ENCODE measurements around the gene RAB7B.
"Not testable (repeated sequence)": the region's sequence is repeated elsewhere in the genome, so short reads cannot be mapped to it uniquely, and the experiment has no call there.

The RAB7B gene

GRCh38 chr1:206011057-206011456 is 7.9 kb upstream of the RAB7B start:
- no peak overlapping the region for H3K27ac Mint-ChIP-seq
- no peak overlapping the region for H3K4me3 Mint-ChIP-seq
- peaks cover 2% of the 10 kb centered on the region for H3K27me3 Mint-ChIP-seq
- peaks cover 23% of the 10 kb centered on the region for H3K4me1 Mint-ChIP-seq
- no peaks in the 10 kb centered on the region for H3K9me3 Mint-ChIP-seq
- H3K36me3 Mint-ChIP-seq = no peaks in the 10 kb centered on the region

- Mint-ChIP-seq H3K4me3 (no peak overlapping the region), H3K27me3 (peaks cover 3% of the 10 kb centered on the region)
Observed at GRCh38 chr1:206010060-206010459, 6.9 kb upstream of the RAB7B start.

GRCh38 chr1:206006946-206007345 is 3.8 kb upstream of the RAB7B start:
- Mint-ChIP-seq H3K36me3 (no peaks in the 10 kb centered on the region), H3K4me1 (peaks cover 14% of the 10 kb centered on the region), H3K9me3 (no peaks in the 10 kb centered on the region), H3K4me3 (no peak overlapping the region), H3K27ac (no peak overlapping the region), H3K27me3 (peaks cover 3% of the 10 kb centered on the region)

More at GRCh38 chr1:206010060-206010459, 6.9 kb upstream of the RAB7B start:
- no peaks in the 10 kb centered on the region for H3K36me3 Mint-ChIP-seq
- H3K27ac Mint-ChIP-seq = no peak overlapping the region
- H3K4me1 Mint-ChIP-seq = peaks cover 23% of the 10 kb centered on the region
- no peaks in the 10 kb centered on the region for H3K9me3 Mint-ChIP-seq

DNA sequence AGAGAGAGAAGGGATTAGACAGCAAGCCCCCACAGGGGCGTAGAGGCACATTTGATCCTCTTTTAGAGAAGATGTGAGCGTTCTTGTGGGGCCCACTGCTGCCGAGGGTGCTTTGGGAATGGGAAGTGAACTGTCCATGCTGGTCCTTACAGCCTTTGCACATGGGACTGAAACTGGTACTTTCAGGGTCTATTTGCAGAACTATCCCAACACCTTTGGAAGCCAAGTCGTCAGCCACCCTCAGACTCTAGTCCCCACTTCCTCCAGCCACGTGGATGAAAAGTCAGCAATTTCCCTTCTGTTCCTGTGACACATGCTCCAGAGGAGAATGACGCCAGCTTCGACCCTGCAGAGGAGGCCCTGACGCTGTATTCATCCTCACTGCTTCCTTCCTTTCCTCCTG is 2.6 kb upstream of the RAB7B start:
- Mint-ChIP-seq H3K27me3 (peaks cover 3% of the 10 kb centered on the region), H3K9me3 (no peaks in the 10 kb centered on the region), H3K36me3 (no peaks in the 10 kb centered on the region), H3K4me1 (peaks cover 18% of the 10 kb centered on the region), H3K4me3 (no peak overlapping the region), H3K27ac (peak overlapping the region; percentile 31)

DNA sequence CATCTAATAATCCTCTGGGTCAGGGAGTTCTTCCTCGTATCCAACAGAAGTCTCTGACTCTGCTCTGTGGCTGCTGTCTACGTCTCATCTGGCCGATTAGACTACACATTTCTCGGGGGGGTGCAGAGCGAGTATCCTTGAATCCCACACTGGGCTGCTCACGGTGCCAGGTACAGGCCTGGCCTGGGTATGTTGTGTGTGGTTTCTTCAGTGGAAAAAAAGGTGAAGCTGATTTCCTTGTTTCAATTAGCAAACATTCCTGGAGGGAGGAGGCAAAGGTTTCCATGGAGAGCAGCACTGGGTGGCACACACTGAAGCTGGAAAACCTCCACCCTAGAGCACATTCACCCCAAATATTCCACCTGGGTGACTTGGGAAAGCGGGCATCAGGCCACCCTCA is 2.0 kb upstream of the RAB7B start:
- peaks cover 3% of the 10 kb centered on the region for H3K27me3 Mint-ChIP-seq
- H3K4me3 Mint-ChIP-seq = no peak overlapping the region
- no peaks in the 10 kb centered on the region for H3K36me3 Mint-ChIP-seq
- no peaks in the 10 kb centered on the region for H3K9me3 Mint-ChIP-seq
- H3K4me1 Mint-ChIP-seq = peaks cover 19% of the 10 kb centered on the region
- no peak overlapping the region for H3K27ac Mint-ChIP-seq

GRCh38 chr1:206004826-206005225 is 1.6 kb upstream of the RAB7B start:
- Mint-ChIP-seq H3K4me3 (no peak overlapping the region), H3K9me3 (no peaks in the 10 kb centered on the region), H3K27me3 (peaks cover 3% of the 10 kb centered on the region), H3K27ac (no peak overlapping the region), H3K36me3 (no peaks in the 10 kb centered on the region), H3K4me1 (peaks cover 22% of the 10 kb centered on the region)

DNA sequence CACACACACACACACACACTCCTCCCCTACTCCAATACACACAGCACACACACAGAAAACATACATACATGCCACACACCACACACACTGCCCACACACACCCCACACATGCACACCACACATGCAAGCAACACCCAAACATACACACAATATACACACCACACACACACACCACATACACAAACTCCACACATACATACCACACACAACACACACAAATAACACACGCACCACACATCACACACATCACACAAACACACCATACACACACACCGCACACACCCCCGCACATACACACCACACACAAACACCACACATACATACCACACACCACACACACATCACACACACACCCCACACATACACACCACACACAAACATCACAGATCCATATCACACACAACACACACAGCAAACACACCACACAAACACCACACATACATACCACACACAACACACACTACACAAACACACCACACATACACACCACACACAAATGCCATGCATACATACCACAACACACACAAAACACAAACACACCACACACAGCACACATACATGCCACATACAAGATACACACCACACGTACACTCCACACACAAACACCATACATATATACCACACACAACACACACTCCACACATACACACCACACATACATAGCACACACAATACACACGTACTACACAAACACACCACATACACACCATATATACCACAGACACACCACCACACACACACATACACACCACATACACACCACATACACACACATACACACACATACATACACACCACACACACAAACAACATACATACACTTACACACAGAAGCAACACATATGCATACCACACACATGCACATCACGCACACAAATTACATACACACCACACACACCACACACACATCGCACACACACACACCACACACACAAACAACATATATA is 932 bp upstream of the RAB7B start:
- Mint-ChIP-seq H3K9me3 (no peaks in the 10 kb centered on the region), H3K27me3 (peaks cover 3% of the 10 kb centered on the region), H3K27ac (no peak overlapping the region), H3K36me3 (no peaks in the 10 kb centered on the region), H3K4me3 (no peak overlapping the region), H3K4me1 (peaks cover 23% of the 10 kb centered on the region)

DNA sequence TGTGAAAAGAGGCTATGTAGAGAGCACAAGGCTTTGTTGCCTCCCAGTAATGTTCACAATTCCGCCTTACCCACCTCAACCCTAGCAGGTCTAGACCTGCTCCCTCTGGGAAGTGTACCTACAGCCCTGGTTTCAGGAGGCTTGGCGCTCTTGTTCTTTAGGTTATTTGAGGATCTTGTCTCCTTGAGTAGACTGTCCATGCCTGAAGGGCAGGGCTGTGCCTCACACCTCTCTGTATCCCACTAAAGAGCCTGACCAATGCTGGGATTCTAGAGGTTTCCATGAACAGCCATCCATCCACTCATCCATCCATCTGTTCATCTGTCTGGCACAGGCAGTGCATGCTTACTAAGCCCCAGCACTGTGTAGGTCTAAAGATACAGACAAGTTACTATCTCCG is 1.0 kb downstream of the RAB7B start:
- Mint-ChIP-seq H3K4me3 (no peak overlapping the region), H3K4me1 (peaks cover 23% of the 10 kb centered on the region), H3K9me3 (no peaks in the 10 kb centered on the region), H3K27me3 (peaks cover 3% of the 10 kb centered on the region), H3K36me3 (no peaks in the 10 kb centered on the region), H3K27ac (no peak overlapping the region)

- H3K9me3 Mint-ChIP-seq = no peaks in the 10 kb centered on the region
- H3K4me1 Mint-ChIP-seq = peaks cover 23% of the 10 kb centered on the region
- peaks cover 3% of the 10 kb centered on the region for H3K27me3 Mint-ChIP-seq
- H3K36me3 Mint-ChIP-seq = no peaks in the 10 kb centered on the region
- H3K4me3 Mint-ChIP-seq = no peak overlapping the region
- H3K27ac Mint-ChIP-seq = no peak overlapping the region
Observed at GRCh38 chr1:206001476-206001888, 1.7 kb downstream of the RAB7B start.

GRCh38 chr1:206000641-206001339 is 2.4 kb downstream of the RAB7B start:
- no peaks in the 10 kb centered on the region for H3K27me3 Mint-ChIP-seq
- no peaks in the 10 kb centered on the region for H3K36me3 Mint-ChIP-seq
- H3K27ac Mint-ChIP-seq = no peak overlapping the region
- no peak overlapping the region for H3K4me3 Mint-ChIP-seq
- no peaks in the 10 kb centered on the region for H3K9me3 Mint-ChIP-seq
- peaks cover 23% of the 10 kb centered on the region for H3K4me1 Mint-ChIP-seq

- H3K27ac Mint-ChIP-seq = no peak overlapping the region
- no peaks in the 10 kb centered on the region for H3K36me3 Mint-ChIP-seq
- no peaks in the 10 kb centered on the region for H3K9me3 Mint-ChIP-seq
- H3K27me3 Mint-ChIP-seq = no peaks in the 10 kb centered on the region
- peaks cover 16% of the 10 kb centered on the region for H3K4me1 Mint-ChIP-seq
- H3K4me3 Mint-ChIP-seq = no peak overlapping the region
Observed at GRCh38 chr1:205998457-205999241, 4.5 kb downstream of the RAB7B start.

DNA sequence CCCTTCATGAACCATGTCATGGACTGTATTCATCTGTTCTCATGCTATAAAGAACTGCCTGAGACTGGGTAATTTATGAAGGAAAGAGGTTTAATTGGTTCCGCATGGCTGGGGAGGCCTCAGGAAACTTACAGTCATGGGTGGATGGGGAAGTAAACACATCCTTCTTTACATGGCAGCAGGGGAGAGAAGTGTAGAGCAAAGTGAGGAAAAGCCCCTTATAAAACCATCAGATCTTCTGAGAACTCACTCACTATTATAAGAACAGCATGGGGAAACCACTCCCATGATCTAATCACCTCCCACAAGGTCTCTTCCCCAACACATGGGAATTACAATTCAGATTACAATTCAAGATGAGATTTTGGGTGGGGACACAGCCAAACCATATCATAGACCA is 6.6 kb downstream of the RAB7B start:
- H3K27ac Mint-ChIP-seq, H3K27me3 Mint-ChIP-seq, H3K36me3 Mint-ChIP-seq, H3K9me3 Mint-ChIP-seq, H3K4me3 Mint-ChIP-seq: not testable (repeated sequence)
- H3K4me1 Mint-ChIP-seq = peaks cover 12% of the 10 kb centered on the region

- H3K27me3 Mint-ChIP-seq = peaks cover 5% of the 10 kb centered on the region
- no peak overlapping the region for H3K27ac Mint-ChIP-seq
Observed at GRCh38 chr1:205994346-205994745, 8.8 kb downstream of the RAB7B start.

DNA sequence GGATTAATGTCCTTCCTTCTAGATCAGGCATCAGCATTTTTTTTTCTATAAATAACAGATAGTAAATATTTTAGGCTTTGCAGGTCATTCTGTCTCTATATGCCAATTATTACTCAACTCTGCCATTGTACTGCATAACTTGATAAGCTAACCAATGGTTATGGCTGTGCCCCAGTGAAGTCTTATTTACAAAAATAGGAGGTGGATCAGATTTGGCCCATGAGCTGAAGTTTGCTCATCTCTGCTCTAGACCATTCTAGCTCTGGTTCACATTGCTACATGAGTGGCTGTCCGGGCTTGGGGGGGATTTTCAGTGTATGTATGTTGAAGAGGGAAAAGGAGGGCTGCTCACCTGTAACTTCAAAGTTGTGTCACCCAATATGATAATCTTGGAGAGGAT is 10.1 kb downstream of the RAB7B start:
- Mint-ChIP-seq H3K27ac (no peak overlapping the region), H3K9me3 (no peaks in the 10 kb centered on the region), H3K27me3 (peaks cover 5% of the 10 kb centered on the region), H3K36me3 (no peaks in the 10 kb centered on the region), H3K4me3 (no peak overlapping the region), H3K4me1 (no peaks in the 10 kb centered on the region)

More at GRCh38 chr1:205994346-205994745, 8.8 kb downstream of the RAB7B start:
- Mint-ChIP-seq H3K36me3 (no peaks in the 10 kb centered on the region), H3K4me3 (no peak overlapping the region), H3K9me3 (no peaks in the 10 kb centered on the region), H3K4me1 (no peaks in the 10 kb centered on the region)

DNA sequence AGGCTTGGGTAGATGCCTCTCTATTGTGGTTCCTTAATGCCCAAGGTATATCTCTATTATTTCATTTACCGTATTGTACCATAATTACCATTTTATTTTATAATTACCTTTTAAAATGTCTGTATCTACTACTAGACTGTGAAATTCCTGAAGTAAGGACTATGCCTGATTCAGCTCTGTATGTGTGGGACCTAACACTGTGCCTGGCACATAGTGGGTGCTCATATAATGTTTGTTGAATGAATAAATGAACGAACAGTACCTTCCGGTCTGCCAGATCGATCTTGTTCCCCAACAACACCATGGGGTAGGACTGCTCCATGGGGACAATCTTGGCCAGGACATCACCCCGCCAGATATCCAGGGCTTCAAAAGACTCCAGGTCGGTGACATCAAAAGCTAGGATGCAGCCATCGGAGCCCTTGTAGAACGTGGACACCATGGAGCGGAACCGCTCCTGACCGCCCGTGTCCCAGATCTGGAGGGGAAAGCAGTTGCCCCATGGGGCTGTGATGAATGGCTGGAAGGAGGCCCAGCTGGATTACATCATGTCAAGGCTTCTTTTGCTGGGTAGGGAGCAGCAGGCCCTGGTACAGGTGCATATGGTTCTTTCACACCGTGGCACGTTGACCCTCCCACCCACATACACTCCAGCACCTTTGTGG is 10.8 kb downstream of the RAB7B start:
- no peak overlapping the region for H3K27ac Mint-ChIP-seq
- no peaks in the 10 kb centered on the region for H3K36me3 Mint-ChIP-seq
- H3K27me3 Mint-ChIP-seq = peaks cover 5% of the 10 kb centered on the region
- no peak overlapping the region for H3K4me3 Mint-ChIP-seq
- no peaks in the 10 kb centered on the region for H3K9me3 Mint-ChIP-seq
- no peaks in the 10 kb centered on the region for H3K4me1 Mint-ChIP-seq

Measured in activated naive CD4-positive, alpha-beta T cell treated with anti-CD3 and anti-CD28 coated beads, Interleukin-2, amount 50 U/mL, for 24 hours (primary cell).